Activated naive CD8-positive, alpha-beta T cell treated with anti-CD3 and anti-CD28 coated beads for 36 hours (primary cell): ENCODE data around the gene OGFR. TPM values are rescaled to one million over a fixed set of nuclear protein-coding genes. Genes with fewer than 3 reads are reported as not detected.

ENCODE experiments used
- DNase-seq: peaks from one replicate; pipeline ENCODE4 v3.0.0; 2021
- H3K27ac Mint-ChIP-seq: one replicate; pipeline ENCODE4 v1.8.0; 2022; ENCODE audit warnings: mild to moderate bottlenecking, moderate library complexity, mixed read lengths
- H3K27me3 Mint-ChIP-seq: one replicate; pipeline ENCODE4 v1.8.0; 2022; ENCODE audit warnings: mild to moderate bottlenecking, mixed read lengths
- H3K36me3 Mint-ChIP-seq: one replicate; pipeline ENCODE4 v1.8.0; 2021; ENCODE audit warnings: mild to moderate bottlenecking, mixed read lengths
- H3K4me1 Mint-ChIP-seq: one replicate; pipeline ENCODE4 v1.8.0; 2021; ENCODE audit warnings: mixed read lengths
- H3K4me3 Mint-ChIP-seq: one replicate; pipeline ENCODE4 v1.8.0; 2022; ENCODE audit warnings: mild to moderate bottlenecking, moderate library complexity, mixed read lengths
- H3K9me3 Mint-ChIP-seq: one replicate; pipeline ENCODE4 v1.8.0; 2022; ENCODE audit warnings: mixed read lengths
- total RNA-seq, 2 experiments: library from RNA; stranded (reverse); gene quantifications; one replicate each; pipeline ENCODE4 v1.2.3, GENCODE V29; 2021

The OGFR gene
- total RNA-seq, 2 experiments from 2014 or later: 66.1 to 69.9 TPM

GRCh38 chr20:62811320-62811719, 6.7 kb downstream of the OGFR start:
- H3K27me3 Mint-ChIP-seq: peaks cover 11% of the 10 kb centered on the region

GRCh38 chr20:62811720-62812119, 7.1 kb downstream of the OGFR start:
- Mint-ChIP-seq H3K4me1 (peaks cover 15% of the 10 kb centered on the region), H3K27me3 (peaks cover 15% of the 10 kb centered on the region), H3K4me3 (no peak overlapping the region), H3K9me3 (no peaks in the 10 kb centered on the region), H3K27ac (no peak overlapping the region), H3K36me3 (peaks cover 10% of the 10 kb centered on the region)
- no peak for DNase-seq

More at GRCh38 chr20:62811320-62811719, 6.7 kb downstream of the OGFR start:
- Mint-ChIP-seq H3K4me1 (peaks cover 18% of the 10 kb centered on the region), H3K9me3 (no peaks in the 10 kb centered on the region), H3K27ac (no peak overlapping the region), H3K36me3 (peaks cover 11% of the 10 kb centered on the region), H3K4me3 (no peak overlapping the region)
- no peak for DNase-seq

GRCh38 chr20:62812181-62812906, 7.7 kb downstream of the OGFR start:
- no peak overlapping the region for H3K27ac Mint-ChIP-seq
- peaks cover 15% of the 10 kb centered on the region for H3K27me3 Mint-ChIP-seq

GRCh38 chr20:62812907-62813200, 8.2 kb downstream of the OGFR start:
- no peak for DNase-seq
- peaks cover 9% of the 10 kb centered on the region for H3K36me3 Mint-ChIP-seq
- H3K4me3 Mint-ChIP-seq: no peak overlapping the region
- H3K4me1 Mint-ChIP-seq: peaks cover 8% of the 10 kb centered on the region
- H3K27me3 Mint-ChIP-seq: peaks cover 19% of the 10 kb centered on the region
- no peaks in the 10 kb centered on the region for H3K9me3 Mint-ChIP-seq
- no peak overlapping the region for H3K27ac Mint-ChIP-seq

More at GRCh38 chr20:62812181-62812906, 7.7 kb downstream of the OGFR start:
- no peak for DNase-seq
- H3K4me3 Mint-ChIP-seq: no peak overlapping the region
- peaks cover 9% of the 10 kb centered on the region for H3K36me3 Mint-ChIP-seq
- no peaks in the 10 kb centered on the region for H3K9me3 Mint-ChIP-seq
- peaks cover 11% of the 10 kb centered on the region for H3K4me1 Mint-ChIP-seq

GRCh38 chr20:62813588-62813987, 9.0 kb downstream of the OGFR start:
- Mint-ChIP-seq H3K36me3 (peaks cover 5% of the 10 kb centered on the region), H3K4me3 (no peak overlapping the region), H3K9me3 (no peaks in the 10 kb centered on the region), H3K27me3 (peaks cover 26% of the 10 kb centered on the region), H3K27ac (no peak overlapping the region), H3K4me1 (peaks cover 2% of the 10 kb centered on the region)
- DNase-seq: no peak

- H3K36me3 Mint-ChIP-seq: peaks cover 5% of the 10 kb centered on the region
- H3K4me3 Mint-ChIP-seq: no peak overlapping the region
- DNase-seq: no peak
- peaks cover 2% of the 10 kb centered on the region for H3K4me1 Mint-ChIP-seq
- H3K27ac Mint-ChIP-seq: no peak overlapping the region
- H3K27me3 Mint-ChIP-seq: peaks cover 28% of the 10 kb centered on the region
- H3K9me3 Mint-ChIP-seq: no peaks in the 10 kb centered on the region
Measured at GRCh38 chr20:62814060-62814708, 9.5 kb downstream of the OGFR start.

- Mint-ChIP-seq H3K27ac (peak overlapping the region; percentile 8), H3K27me3 (peaks cover 28% of the 10 kb centered on the region), H3K4me3 (no peak overlapping the region), H3K4me1 (peaks cover 2% of the 10 kb centered on the region), H3K36me3 (peaks cover 5% of the 10 kb centered on the region), H3K9me3 (no peaks in the 10 kb centered on the region)
- no peak for DNase-seq
Measured at GRCh38 chr20:62814709-62815065, 10.1 kb downstream of the OGFR start.

- no peak overlapping the region for H3K4me3 Mint-ChIP-seq
- DNase-seq: no peak
- peaks cover 28% of the 10 kb centered on the region for H3K27me3 Mint-ChIP-seq
- H3K4me1 Mint-ChIP-seq: peaks cover 2% of the 10 kb centered on the region
- peak overlapping the region; percentile 8 for H3K27ac Mint-ChIP-seq
- peaks cover 5% of the 10 kb centered on the region for H3K36me3 Mint-ChIP-seq
- H3K9me3 Mint-ChIP-seq: no peaks in the 10 kb centered on the region
Measured at GRCh38 chr20:62815066-62815991, 10.7 kb downstream of the OGFR start.

- no peak for DNase-seq
- no peak overlapping the region for H3K4me3 Mint-ChIP-seq
- peaks cover 2% of the 10 kb centered on the region for H3K4me1 Mint-ChIP-seq
- H3K36me3 Mint-ChIP-seq: peaks cover 5% of the 10 kb centered on the region
- H3K27me3 Mint-ChIP-seq: peaks cover 28% of the 10 kb centered on the region
- H3K9me3 Mint-ChIP-seq: no peaks in the 10 kb centered on the region
- H3K27ac Mint-ChIP-seq: no peak overlapping the region
Measured at GRCh38 chr20:62816031-62816883, 11.6 kb downstream of the OGFR start.

- H3K36me3 Mint-ChIP-seq: peaks cover 2% of the 10 kb centered on the region
- H3K9me3 Mint-ChIP-seq: no peaks in the 10 kb centered on the region
- no peak for DNase-seq
- no peak within 1 kb of the TSS for H3K27ac Mint-ChIP-seq
- H3K27me3 Mint-ChIP-seq: peaks cover 28% of the 10 kb centered on the region
- H3K4me1 Mint-ChIP-seq: peaks cover 2% of the 10 kb centered on the region
- H3K4me3 Mint-ChIP-seq: no peak within 1 kb of the TSS
Measured at GRCh38 chr20:62816884-62817873, 12.5 kb downstream of the OGFR start, which contains the start of gene COL9A3. Gene COL9A3 (plus strand): TSS chr20:62817050. CDS start chr20:62817065, 15 bp downstream.

GRCh38 chr20:62817975-62818591, 13.4 kb downstream of the OGFR start:
- H3K36me3 Mint-ChIP-seq: no peaks in the 10 kb centered on the region
- H3K9me3 Mint-ChIP-seq: no peaks in the 10 kb centered on the region
- no peak for DNase-seq
- peaks cover 28% of the 10 kb centered on the region for H3K27me3 Mint-ChIP-seq
- H3K4me1 Mint-ChIP-seq: peaks cover 2% of the 10 kb centered on the region
- H3K4me3 Mint-ChIP-seq: no peak overlapping the region
- no peak overlapping the region for H3K27ac Mint-ChIP-seq

- Mint-ChIP-seq H3K4me3 (no peak overlapping the region), H3K4me1 (peaks cover 2% of the 10 kb centered on the region), H3K9me3 (no peaks in the 10 kb centered on the region), H3K27ac (no peak overlapping the region), H3K27me3 (peaks cover 28% of the 10 kb centered on the region), H3K36me3 (no peaks in the 10 kb centered on the region)
- DNase-seq: no peak
Measured at GRCh38 chr20:62818592-62819493, 14.2 kb downstream of the OGFR start.
